Germinal center (tissue), 1 donor: ENCODE measurements around the gene EIF5A.
A peak's percentile ranks its signal among the peaks of the same experiment; 100 is the strongest.

Source experiments
- DNase-seq: peaks from one replicate; pipeline ENCODE4 v3.0.0; 2012; ENCODE audit warnings: mixed read lengths, low spot score

EIF5A gene

DNA sequence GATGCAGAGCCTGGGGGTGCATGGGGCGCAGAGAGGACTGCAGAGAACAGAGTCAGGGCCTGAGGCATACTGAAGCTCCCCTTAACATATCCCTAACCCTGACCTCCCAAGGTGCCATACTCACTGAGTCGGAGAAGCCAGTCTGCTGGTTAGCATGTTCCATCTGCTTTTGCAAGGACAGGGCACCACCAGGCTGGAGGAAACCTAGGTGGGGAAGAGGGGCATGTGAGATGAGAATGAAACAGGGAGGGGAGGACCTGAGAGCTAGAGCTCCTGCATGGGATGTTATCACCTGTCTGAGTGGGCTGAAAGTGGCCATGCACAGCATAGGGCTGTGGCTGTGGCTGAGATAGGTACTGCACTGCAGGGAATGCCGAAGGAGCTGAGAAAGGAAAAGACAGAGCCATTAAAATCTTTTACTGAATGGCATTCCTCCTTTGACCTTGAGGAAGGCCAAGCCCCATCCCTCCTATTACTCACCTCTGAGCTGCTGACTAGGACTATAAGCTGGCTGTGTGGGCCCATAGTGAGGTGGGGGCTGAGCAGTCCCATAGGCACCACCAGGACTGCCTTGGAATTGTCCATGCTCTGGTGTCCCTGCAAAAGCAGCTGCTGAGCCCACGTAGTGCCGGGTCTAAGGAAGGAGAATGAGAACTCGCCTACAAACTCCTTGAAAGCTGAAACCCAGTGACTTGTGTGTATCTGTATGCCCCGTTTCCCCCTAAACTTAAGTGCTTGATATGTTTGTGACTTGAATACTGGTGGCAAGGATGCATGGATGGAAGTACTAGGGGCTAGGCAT, 5.9 kb downstream of the EIF5A start:
- DNase-seq, result no peak

DNA sequence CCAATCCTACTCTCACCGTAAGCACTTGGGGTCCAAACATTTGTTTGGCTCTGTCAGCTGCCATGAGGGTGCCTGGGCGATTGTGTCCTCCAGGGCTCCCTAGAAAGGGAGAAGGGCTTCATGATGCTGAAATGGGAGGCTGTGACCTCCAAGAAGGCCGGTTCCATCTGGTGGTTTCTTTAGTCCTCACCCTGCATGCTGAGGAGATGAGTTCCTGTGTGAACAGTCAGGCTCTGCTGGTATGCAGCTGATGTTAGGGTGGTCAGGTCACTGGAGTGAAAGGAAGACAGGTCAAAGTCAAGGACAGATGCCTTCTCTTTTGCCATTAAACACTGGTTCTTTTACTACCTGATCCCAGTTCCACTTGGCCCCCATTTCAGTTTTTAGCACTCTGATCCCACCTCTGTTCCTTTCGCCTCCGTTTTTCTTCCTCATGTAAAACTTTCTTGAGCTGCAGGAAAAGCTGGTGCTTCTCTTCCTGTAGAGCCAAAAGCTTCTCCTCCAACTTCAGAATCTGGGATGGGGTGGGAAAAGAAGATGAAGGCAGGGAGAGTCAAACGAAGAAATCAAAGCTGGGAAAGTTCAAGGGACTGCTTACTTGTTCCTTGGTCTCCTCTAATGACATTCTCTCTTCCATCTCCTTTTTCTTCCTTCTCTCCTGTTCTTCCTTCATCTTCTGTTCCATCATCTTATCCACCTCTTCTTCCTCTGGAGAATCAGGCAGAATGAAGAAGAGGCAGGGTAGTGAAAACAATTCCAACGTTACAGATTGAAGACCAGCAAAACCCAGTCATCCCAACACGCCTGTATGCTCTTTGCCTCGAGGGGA, 6.7 kb downstream of the EIF5A start:
- DNase-seq, result no peak

DNA sequence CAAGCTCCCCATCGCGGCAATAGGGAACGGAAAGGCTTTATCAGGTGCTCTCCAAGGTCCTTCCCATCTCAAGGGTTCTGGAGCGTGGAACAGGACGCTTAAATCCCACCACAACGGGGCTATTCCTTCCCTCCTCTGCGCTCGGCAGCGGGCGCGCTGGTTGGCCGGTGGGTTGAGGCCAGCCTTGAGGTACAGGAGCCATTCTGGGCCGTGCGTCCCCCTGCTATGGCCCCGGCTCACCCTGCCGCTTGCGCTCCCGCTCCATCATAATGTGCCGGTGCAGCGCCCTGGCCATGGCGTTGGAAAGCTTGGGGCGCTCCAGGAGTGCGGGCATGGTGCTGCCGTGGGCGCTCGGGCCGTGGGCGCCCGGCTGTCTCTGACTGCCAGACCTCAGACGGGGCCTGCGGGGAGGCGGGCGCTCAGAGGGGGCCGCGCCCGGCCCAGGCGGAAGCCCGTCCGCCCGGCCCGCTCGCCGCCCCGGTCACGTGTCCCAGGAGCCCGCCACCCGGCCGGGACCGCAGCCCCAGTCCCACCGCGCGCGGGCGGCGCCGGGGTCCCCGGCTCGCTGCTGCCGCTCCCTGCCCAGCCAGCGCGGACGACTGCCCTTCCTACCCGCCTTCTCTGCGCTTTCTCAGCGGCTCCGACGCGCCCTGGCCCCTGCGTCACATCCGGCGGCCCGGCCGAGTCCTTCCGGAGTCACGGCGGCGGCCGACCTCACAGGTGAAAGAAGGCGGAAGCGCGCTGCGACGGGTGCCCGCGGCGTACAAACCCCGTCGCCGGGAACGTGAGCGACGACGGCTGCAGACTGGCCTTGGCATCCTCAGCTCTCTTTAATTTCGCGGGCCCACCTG, 7.5 kb downstream of the EIF5A start, which contains the start of gene GPS2:
GPS2 (minus strand) TSS at position 642 of the 851 bp plus-strand sequence; CDS start at position 334, 308 bp downstream.
- DNase-seq, result peak; percentile 92

DNA sequence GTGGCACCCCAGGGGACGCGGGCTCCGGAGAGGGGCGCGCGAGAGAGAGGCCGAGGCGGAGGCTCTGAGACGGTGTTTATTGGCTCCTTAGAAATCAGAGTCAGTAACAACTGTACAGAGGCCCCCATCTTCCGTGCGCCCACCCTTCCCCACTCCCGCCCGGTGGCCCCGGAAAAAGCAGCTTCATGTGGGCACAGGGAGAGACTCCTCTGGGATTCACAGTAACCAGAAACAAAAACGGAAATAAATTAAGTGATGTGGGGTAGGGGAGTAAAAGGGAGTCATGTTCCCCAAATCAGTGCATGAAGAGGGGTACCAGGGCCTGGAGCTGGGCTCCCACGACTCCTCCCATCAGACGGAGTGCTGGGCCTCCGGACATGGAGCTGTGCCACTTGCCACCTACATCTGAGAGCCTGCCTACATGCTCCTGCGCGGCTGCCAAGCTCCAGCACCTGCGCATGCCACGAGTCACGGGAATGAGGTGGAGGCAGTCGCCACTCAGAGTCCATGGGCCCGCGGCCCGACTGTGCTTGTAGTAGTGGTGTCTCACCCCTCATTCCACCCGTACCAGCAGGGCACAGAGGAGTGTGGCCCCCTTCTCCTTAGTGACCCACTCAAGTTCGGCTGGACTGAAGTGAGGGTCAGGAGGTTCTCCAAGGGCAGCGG, 8.3 kb downstream of the EIF5A start:
- DNase-seq, result no peak

DNA sequence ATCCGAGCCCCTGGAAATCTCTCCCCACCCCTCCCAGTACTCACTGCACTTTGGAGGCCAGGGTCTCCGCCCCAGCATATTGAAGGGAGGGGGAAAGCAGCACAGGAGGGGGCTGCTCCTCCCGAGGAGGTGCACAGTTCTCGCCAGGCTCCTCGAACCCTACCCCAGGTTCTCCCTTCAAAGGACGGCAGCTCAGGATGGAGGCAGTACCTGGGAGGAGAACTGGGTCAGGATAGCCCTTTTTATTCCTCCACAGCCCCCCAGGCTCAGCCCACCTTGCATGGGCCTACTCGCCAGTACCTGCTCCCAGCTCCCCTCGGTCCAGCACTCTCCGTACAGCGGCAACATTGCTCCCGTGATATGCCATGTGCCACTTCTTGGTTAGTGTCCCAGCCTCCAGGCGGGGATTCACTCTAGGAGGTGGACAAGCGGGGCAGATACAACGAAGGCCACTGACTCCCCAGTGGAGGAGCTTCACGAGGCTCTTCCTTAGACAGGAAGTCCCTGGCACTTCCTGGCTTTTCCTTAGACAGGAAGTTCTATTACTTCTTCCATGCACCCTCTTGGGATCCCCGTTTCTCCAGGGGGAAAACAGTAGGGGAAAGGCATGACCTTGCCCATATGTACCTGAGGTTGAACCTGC, 9.9 kb downstream of the EIF5A start:
- DNase-seq, result no peak

DNA sequence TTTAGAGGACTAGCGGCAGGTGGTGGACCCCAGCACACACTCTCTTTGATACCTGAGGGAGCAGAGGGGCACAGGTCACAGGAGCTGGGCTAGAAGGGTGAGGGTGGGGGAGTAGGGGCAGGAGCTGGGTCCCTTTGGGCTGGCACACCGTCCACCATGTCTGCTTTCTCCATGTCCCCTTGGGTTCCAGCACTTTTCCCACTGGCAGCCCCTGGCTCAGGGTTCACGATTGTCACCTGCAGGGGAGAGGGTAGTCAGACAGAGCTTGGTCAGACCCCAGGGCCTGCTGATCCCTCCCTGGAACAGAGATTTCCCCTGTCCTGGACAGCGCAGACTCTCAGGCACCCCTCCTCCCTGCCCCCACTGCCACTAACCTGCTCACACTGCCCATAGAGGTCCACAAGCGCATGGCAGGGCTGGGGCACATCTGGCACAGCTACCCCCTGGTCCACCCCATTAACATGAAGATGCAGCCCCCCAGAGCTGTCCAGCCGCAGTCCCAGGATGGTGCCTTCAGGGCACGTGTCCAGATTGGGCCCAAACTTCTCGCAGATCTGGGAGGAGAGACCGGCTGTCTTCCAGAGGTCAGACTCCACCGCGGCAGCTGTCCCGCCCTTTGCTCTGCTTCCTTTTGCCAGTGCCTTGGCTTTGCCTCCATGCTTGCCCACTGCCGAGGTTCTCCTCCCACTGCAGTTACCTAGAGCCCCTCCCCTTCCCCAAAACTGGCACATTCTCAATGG, 10.9 kb downstream of the EIF5A start:
- DNase-seq, result no peak

DNA sequence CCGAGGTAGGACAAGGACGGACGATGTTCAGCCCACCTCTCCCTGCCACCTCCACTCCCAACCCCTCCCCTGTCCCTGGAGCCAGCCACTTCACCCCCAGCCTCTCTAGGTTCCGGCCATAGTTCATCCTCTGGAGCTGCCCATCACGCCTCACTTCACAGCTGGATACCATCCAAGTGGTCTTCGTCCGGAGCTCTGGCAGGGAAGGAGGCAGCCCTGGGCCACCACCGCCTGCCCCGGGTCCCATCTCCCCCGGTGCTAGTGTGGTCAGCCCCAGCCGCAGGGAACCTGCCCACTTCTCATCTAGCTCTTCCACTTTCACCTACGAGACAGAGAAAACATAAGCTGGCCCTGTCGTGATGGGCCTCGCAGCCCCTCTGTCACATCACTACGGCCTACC, 14.0 kb downstream of the EIF5A start:
- no peak for DNase-seq

DNA sequence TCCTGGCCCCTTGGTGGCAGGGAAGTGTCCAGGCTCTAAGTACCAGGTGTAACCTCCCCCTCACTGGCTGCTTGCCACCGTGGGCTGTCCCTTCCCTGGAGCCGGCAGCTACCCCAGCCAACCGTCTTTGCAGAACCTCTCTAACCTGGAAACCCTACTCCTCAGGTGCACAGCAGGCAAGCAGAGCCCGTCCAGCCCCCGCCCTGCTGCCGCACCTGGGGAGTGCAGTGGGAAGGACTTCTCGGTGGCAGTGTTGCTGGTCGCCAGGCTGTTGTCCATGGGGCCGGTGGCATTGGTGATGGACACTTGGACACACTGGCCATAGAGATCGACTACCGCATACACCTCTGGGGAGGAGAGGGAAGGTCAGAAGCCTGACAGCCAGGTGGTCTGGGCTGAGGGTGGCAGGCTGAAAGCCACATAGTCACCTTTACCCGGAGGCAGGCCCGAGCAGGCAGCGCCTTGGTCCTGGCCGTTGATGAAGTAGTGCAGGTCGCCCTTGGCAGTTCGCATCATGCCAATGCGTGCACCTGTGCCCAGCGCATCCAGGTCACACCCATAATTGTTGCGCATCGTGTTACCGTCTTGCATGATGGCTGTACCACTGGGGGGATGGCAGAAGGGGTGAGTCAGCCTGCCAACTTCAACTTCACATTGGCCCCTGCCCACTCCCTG, 15.2 kb downstream of the EIF5A start:
- DNase-seq, result no peak

DNA sequence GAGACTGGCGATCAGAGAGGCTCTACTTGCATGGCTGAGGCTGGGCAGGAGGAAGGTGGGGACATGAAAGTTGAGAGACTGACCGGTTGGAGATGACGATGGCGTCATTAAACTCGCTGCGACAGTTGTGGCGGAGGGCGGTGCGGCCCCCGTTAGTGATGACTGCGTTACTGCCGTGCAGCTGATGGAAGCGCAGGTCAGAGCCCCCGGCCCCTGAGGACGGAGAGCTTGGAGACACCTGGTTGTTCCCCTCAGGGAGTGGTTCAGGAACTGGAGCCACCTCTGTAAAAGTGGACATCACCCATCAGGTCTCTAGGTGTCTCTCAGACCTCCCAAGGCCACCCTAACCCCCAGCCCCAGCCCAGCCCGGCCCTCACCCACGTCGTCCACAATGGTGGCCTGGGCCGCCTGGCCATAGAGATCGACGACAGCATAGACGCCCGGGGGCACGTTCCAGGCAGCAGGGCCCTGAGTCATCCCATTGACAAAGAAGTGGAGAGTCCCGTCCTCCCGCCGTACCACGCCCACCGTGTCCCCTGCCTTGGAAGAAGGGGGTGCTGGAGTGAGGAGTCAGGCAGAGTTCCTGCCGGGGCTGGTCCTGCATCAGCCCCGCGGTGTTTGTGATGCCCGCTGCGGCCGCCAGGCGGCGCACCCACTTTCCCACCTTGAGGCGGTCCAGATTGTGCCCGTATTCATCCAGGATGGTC, 16.5 kb downstream of the EIF5A start:
- DNase-seq, result peak; percentile 70

DNA sequence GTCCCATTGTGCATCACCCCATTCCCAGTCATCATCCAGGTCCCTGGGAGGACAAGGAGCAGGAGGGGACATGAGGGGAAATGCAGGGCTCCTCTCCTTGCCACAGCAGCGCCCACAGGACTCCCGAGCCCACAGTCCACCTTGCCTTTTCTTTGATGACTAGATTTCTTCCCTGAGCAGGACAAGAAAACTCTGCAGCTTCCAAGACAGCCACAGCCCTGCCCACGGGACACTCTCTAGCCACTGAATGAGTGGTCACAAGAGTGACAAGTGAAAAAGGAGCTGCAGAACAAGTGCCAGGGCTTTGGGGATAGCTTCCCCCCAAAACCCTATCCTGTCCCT, 17.0 kb downstream of the EIF5A start:
- no peak for DNase-seq

DNA sequence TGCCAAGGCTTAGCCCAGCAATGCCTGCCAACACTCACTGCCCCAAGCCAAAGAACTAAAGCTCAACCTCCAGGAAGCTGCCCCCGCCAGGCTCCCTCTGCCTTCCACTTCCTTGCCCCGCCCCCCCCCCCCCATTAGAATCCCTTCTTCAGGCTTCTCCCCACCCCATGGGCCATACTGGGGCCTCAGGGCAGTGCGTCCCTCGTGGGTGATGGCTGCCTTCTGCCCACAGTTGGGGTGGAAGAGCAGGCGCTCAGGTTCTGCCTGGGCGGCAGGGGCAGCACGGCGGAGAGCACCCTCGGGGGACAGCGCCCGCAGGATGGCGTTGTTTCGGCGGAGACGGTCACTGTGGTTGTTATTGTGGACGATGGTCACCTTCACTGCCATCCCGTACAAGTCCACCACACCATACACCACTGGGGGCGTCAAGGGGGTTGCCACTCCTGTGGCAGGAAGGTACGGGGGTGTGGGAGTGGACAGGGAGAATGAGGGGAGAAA, 17.7 kb downstream of the EIF5A start:
- no peak for DNase-seq

DNA sequence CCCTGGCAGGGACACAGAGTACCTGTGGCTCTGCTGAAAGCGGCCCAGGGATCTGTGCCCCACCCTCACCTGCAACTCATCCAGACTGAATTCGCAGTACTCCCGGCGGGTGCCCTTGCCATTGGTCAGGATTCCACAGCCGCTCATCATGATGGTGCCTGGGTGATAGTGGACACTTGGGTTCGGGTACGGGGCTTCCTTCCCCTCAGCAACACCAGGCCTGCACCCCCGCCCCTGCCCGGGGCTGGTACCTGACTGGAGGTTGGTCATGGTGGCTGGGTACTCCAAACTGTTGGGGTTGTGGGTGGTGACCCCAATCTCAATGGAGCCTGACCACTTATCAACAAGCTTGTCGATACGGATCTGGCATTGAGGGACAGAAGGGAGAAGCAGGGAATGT, 18.8 kb downstream of the EIF5A start:
- DNase-seq, result no peak

DNA sequence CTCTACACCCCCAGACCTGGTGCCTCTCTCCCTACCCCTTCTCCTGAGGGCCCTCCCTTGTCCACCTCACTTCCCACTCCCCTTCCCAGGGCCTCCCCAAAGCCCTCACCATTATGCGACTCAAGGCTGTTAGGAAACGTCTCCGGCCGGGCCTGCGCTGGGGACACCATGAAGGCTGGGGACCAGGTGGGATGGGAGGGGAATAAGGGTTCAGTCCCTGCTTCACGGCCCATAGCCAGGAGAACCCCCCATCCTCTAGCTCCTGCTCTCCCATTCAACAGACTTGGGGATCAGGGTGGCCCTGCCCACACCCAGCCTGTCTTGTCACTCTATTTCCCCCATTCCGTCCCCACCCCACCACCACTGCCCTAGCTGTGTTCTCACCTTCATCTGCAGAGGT, 19.6 kb downstream of the EIF5A start:
- DNase-seq, result no peak

DNA sequence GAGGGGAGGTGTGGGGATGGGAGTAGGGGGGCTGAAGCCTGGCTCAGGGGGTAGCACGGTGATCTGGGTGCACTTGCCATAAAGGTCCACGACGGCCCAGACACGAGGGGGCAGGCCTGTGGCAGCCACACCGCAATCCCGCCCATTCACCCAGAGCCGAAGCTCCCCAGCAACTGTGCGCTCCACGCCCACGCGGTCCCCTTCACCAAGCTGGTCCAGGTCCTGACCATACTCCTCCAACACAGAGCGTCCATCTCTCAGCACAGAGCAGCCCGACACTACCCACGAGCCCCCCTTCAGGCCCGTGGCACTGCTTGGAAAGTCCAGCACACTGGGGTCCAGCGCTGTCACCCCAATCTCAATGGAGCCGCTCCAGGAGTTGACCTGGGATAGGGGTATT, 20.1 kb downstream of the EIF5A start:
- no peak for DNase-seq

DNA sequence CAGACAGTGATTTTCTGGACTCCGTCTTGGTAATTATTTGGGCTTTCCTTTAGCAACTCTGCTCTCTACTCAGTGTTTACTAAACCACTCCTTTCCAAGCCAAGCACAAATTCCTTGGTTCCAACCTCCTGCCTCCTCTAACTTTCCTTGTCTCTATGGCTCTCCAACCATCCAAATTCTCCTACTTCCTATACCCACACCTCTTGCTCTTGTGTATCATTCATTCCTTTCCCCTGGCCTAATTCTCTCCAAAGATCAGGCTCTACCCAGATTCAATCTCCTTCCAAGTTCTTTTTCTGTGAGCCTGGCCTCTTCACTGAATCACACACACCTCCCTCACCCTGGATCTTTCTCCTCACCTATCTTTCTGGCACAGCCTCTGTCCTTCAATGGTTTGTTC, 20.6 kb downstream of the EIF5A start:
- no peak for DNase-seq

DNA sequence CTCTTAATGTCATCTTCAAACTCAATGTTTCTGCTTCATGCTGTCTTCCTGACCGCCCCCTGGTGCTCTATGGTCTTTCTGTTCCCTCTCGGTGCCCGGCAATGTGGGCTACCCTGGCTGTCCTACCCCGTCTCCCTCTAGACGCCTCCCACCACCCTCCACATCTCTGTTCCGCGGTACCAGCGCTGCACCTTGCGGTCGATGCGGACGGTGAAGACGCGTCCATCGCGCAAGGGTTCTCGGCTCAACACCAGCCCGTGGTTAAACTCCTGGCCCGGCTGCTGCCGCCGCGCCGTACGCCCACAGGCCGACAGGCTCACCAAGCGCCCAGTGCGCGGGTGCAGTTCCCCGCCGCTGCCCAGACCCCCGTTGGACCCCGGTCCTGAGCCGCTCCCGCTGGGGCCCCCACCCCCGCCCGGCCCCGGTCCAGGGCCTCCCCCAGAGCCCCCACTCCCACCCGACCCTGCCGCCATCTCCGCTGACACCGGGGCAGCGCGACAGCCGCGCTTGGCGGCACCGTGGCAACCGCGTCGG, 21.5 kb downstream of the EIF5A start, which contains the start of gene NEURL4:
NEURL4 (minus strand) TSS at position 496 of the 534 bp plus-strand sequence; CDS start at position 473, 23 bp downstream.
- no peak for DNase-seq

DNA sequence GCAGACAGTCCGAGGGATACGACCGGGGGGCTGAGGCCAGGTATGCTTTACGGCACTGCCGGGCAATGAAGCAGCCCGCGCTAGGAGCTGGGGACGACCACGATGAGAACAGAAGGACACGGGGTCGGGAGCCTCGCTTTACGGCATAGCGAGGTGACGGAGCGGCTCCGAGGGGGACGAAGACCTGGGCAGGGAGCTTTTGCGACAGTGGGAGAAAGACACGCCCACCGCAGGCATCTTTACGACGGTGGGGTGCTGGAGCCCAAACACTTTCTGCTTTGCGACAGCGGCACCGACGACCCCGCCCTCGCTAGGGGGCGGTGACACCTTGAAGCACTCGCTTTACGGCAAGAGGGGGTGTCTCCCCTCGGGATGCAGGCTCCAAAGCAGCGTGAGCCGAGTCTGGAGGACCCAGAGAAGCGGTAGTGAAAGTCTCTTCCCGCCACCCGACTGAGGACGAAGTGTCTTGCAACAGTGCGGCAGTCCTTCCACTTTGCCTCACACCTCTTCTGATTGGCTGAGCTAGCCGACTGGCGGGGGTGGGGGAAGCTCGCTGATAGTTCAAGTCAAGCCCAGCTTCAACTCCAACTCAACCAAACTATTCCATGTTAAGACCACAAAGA, 22.1 kb downstream of the EIF5A start:
- peak; percentile 97 for DNase-seq

DNA sequence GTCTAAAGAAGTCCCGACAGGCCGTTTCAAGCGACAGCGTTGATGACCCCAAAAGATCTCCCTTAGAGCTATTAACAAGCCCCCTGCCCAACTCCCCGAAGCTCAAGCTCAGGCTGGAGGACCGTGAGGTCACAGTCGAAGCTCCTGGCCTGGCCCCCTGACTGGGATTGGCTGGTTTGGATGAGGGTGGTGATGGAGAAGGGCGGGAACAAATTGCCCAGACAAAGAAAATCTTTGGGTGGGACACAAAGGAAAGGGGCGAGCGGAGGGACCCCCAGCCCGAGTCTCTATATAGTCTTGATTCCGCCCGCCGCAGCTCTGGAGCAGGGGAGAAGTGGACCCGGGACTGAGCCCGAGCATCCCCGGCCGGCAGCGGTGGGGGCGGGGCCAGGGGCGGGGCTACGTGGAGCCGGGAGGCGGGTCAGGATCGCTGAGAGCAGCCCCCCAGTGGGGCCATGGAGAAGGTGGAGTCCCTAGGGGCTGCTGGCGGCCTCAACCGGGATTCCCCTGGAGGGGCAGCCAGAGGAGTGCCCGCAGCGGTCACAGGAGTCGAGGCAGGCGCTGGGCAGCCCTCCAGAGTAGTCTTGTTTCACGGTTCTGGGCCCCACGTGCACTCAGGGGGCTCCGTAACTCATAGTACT, 22.7 kb downstream of the EIF5A start:
- DNase-seq, result peak; percentile 91
